DOHH2 (cell line): ENCODE results near the gene MEAF6.
"Not testable (repeated sequence)": the region's sequence is repeated elsewhere in the genome, so short reads cannot be mapped to it uniquely, and the experiment has no call there.

Experiments
- CTCF ChIP-seq: fragments of 200-600 bp; sonication (generic); IDR thresholded peaks from one replicate; pipeline ENCODE4 v1.5.1; 2014; ENCODE audit warnings: antibody characterized with exemption, mild to moderate bottlenecking, low read depth, low read length; ENCODE audit not compliant: poor library complexity, severe bottlenecking
- EZH2phosphoT487 ChIP-seq: fragments of 200-600 bp; sonication (generic); IDR thresholded peaks from 2 replicates; pipeline ENCODE4 v1.6.1; 2017; ENCODE audit warnings: borderline replicate concordance, mild to moderate bottlenecking, antibody characterized with exemption, low read length, moderate library complexity, mixed read lengths

GRCh38 chr1:37539154-37539553 is 24.6 kb upstream of the MEAF6 start:
- not testable (repeated sequence) for TF ChIP-seq EZH2phosphoT487, CTCF
